SK-N-SH (cell line): Measurements from ENCODE around the gene NOTO. TPM values are rescaled to one million over a fixed set of nuclear protein-coding genes. Genes with fewer than 3 reads are reported as not detected.

Experiments used
- CTCF ChIA-PET: fragments of 300-600, 350-600 bp; formaldehyde crosslinking; extraction: SDS; loops from one replicate; lab custom pipeline; 2021; lab: Yijun Ruan, JAX
- POLR2A ChIA-PET: fragments of 350-600 bp; sonication (Branson Sonifier 250); formaldehyde crosslinking; extraction: SDS; loops from one replicate; lab custom pipeline; 2020; ENCODE audit warnings: antibody characterized with exemption, inconsistent platforms; lab: Yijun Ruan, JAX
- DNase-seq: peaks from one replicate; pipeline ENCODE4 v3.0.0; 2012
- H2AFZ ChIP-seq: fragments of 200-600 bp; sonication (generic); 2 replicates; pipeline ENCODE4 v1.8.1; 2016; ENCODE audit warnings: antibody characterized with exemption, mild to moderate bottlenecking, low read depth
- H3F3A ChIP-seq: fragments of 200-600 bp; sonication (generic); replicated peaks from 2 replicates; pipeline ENCODE3; 2016; ENCODE audit warnings: antibody characterized with exemption, mild to moderate bottlenecking; ENCODE audit not compliant: insufficient read depth
- H3K27ac ChIP-seq, 2 experiments: fragments of 200-500 bp in 1 of 2; fragments of 200-600 bp in 1 of 2; sonication (Bioruptor generic) in 1 of 2; sonication (generic), shearing (Covaris generic) in 1 of 2; 2 replicates each; pipeline versions ENCODE4 v1.5.1 to v1.6.1; 2014 to 2016; ENCODE audit warnings: low read depth in 2 of 2, inconsistent platforms in 1 of 2, low read length in 1 of 2, mild to moderate bottlenecking in 1 of 2, mixed read lengths in 1 of 2
- H3K27me3 ChIP-seq: fragments of 200-600 bp; sonication (generic), shearing (Covaris generic); 2 replicates; pipeline ENCODE4 v1.6.1; 2016; ENCODE audit warnings: mixed run types; ENCODE audit not compliant: insufficient read depth
- H3K36me3 ChIP-seq, 2 experiments: fragments of 200-500 bp in 1 of 2; fragments of 200-600 bp in 1 of 2; sonication (Bioruptor generic) in 1 of 2; sonication (generic) in 1 of 2; replicated peaks in 1 of 2; 2 replicates each; pipeline versions ENCODE3 to v1.5.1; 2014 to 2016; ENCODE audit warnings: low read length in 1 of 2, mild to moderate bottlenecking in 1 of 2; ENCODE audit not compliant: insufficient read depth in 2 of 2, control insufficient read depth in 1 of 2
- H3K4me1 ChIP-seq, 2 experiments: fragments of 200-500 bp in 1 of 2; fragments of 200-600 bp in 1 of 2; sonication (Bioruptor generic) in 1 of 2; sonication (generic), shearing (Covaris generic) in 1 of 2; 2 replicates each; pipeline versions ENCODE4 v1.5.1 to v1.6.1; 2014 to 2016; ENCODE audit warnings: low read depth in 1 of 2, low read length in 1 of 2, mixed run types in 1 of 2; ENCODE audit not compliant: insufficient read depth in 2 of 2, control insufficient read depth in 1 of 2
- H3K4me2 ChIP-seq: fragments of 200-600 bp; sonication (generic), shearing (Covaris generic); 2 replicates; pipeline ENCODE4 v1.6.1; 2017; ENCODE audit warnings: mixed run types
- H3K4me3 ChIP-seq, 2 experiments: fragments of 200-500 bp in 1 of 2; fragments of 200-600 bp in 1 of 2; sonication (Bioruptor generic) in 1 of 2; sonication (generic), shearing (Covaris generic) in 1 of 2; 2 replicates each; pipeline versions ENCODE4 v1.5.1 to v1.8.1; 2014 to 2016; ENCODE audit warnings: low read depth in 2 of 2, inconsistent platforms in 1 of 2, low read length in 1 of 2, mild to moderate bottlenecking in 1 of 2, mixed read lengths in 1 of 2, moderate library complexity in 1 of 2
- H3K79me2 ChIP-seq: fragments of 200-600 bp; sonication (generic); 2 replicates; pipeline ENCODE4 v1.8.1; 2017; ENCODE audit warnings: mild to moderate bottlenecking; ENCODE audit not compliant: insufficient read depth
- H3K9ac ChIP-seq: fragments of 200-600 bp; sonication (generic); 2 replicates; pipeline ENCODE4 v1.6.1; 2017; ENCODE audit warnings: mixed run types
- H3K9me2 ChIP-seq: fragments of 200-600 bp; sonication (generic); 2 replicates; pipeline ENCODE4 v1.6.1; 2017; ENCODE audit warnings: mixed run types
- H3K9me3 ChIP-seq: fragments of 200-600 bp; sonication (generic); 2 replicates; pipeline ENCODE4 v1.6.1; 2017; ENCODE audit warnings: mixed run types, mild to moderate bottlenecking, moderate library complexity
- H4K20me1 ChIP-seq: fragments of 200-600 bp; sonication (generic); 2 replicates; pipeline ENCODE4 v1.6.1; 2017; ENCODE audit warnings: mild to moderate bottlenecking, mixed run types; ENCODE audit not compliant: insufficient read depth
- CHD2 ChIP-seq: fragments of 150-350 bp; IDR thresholded peaks from 2 replicates; pipeline ENCODE4 v1.6.1; 2018; ENCODE audit warnings: low read length; ENCODE audit not compliant: partially characterized antibody
- CTCF ChIP-seq: fragments of 200-600 bp; sonication (generic); IDR thresholded peaks from 2 replicates; pipeline ENCODE4 v1.6.1; 2017; ENCODE audit warnings: antibody characterized with exemption, mild to moderate bottlenecking, moderate library complexity
- ELF1 ChIP-seq: IDR thresholded peaks from 2 replicates; pipeline ENCODE4 v1.4.0; 2012
- EP300 ChIP-seq, 2 experiments: IDR thresholded peaks; 2 replicates each; pipeline versions ENCODE4 v1.4.0 to v1.6.1; 2012; ENCODE audit warnings: borderline replicate concordance in 1 of 2, low read depth in 1 of 2, low read length in 1 of 2
- FOXJ3 ChIP-seq: sonication (generic); formaldehyde crosslinking; IDR thresholded peaks from 2 replicates; pipeline ENCODE4 v1.5.1; 2020; ENCODE audit warnings: mild to moderate bottlenecking, missing genetic modification reagents
- GATA2 ChIP-seq: sonication (generic); formaldehyde crosslinking; IDR thresholded peaks from 2 replicates; pipeline ENCODE4 v1.5.0; 2020; ENCODE audit warnings: mild to moderate bottlenecking, missing genetic modification reagents
- IRF3 ChIP-seq: fragments of 150-350 bp; IDR thresholded peaks from 2 replicates; pipeline ENCODE4 v1.6.1; 2016; ENCODE audit warnings: mild to moderate bottlenecking, low read depth, low read length
- JUND ChIP-seq: IDR thresholded peaks from 2 replicates; pipeline ENCODE4 v1.4.0; 2012
- MEF2A ChIP-seq: IDR thresholded peaks from 2 replicates; pipeline ENCODE4 v1.4.0; 2012; ENCODE audit warnings: low read depth, borderline replicate concordance
- MXI1 ChIP-seq: IDR thresholded peaks from 2 replicates; pipeline ENCODE4 v1.6.1; 2012; ENCODE audit warnings: mild to moderate bottlenecking, low read depth, low read length, improper control_type of control experiment
- POLR2AphosphoS5 ChIP-seq: IDR thresholded peaks from 2 replicates; pipeline ENCODE4 v1.6.1; 2012; ENCODE audit warnings: low read depth, low read length
- RCOR1 ChIP-seq: fragments of 150-350 bp; IDR thresholded peaks from 2 replicates; pipeline ENCODE4 v1.6.1; 2017; ENCODE audit warnings: antibody characterized with exemption, low read length
- RFX5 ChIP-seq: IDR thresholded peaks from 2 replicates; pipeline ENCODE4 v1.6.1; 2012; ENCODE audit warnings: mild to moderate bottlenecking, improper control_type of control experiment, low read length
- TEAD4 ChIP-seq: IDR thresholded peaks from 2 replicates; pipeline ENCODE4 v1.4.0; 2012; ENCODE audit warnings: mild to moderate bottlenecking, borderline replicate concordance; ENCODE audit not compliant: insufficient read depth
- WGBS: methylation state at CpG from one replicate; pipeline ENCODE4 v1.1.6; 2017; ENCODE audit warnings: low lambda C conversion rate; 5-methylcytosine and 5-hydroxymethylcytosine counted together
- polyA plus RNA-seq, 3 experiments: library from polyadenylated mRNA; depleted of rRNA; stranded (reverse); fragments of >200 nt; gene quantifications; 2 replicates each; pipeline ENCODE4 v1.2.3, GENCODE V29; 2012

The NOTO gene
- polyA plus RNA-seq, 1 of the 3 experiments (the other 2 are of a cell fraction) = not detected

GRCh38 chr2:73253901-73254300, 51.5 kb downstream of the NOTO start:
- WGBS = 100% methylated on average over 2 of the region's 3 CpGs
- Histone ChIP-seq H3K4me2 (no peak overlapping the region), H3K79me2 (no peaks in the 10 kb centered on the region), H3K4me1 (peaks cover 0 to 3% of the 10 kb centered on the region in 2 experiments; a peak in 1 of 4 replicates), H3K9me2 (no peaks in the 10 kb centered on the region), H3K27me3 (no peaks in the 10 kb centered on the region), H3K36me3 (peaks cover 25 to 53% of the 10 kb centered on the region in 2 experiments), H2AFZ (no peak overlapping the region), H3F3A (no peaks in the 10 kb centered on the region), H3K9me3 (no peaks in the 10 kb centered on the region), H3K9ac (no peak overlapping the region), H3K27ac (no peak overlapping the region), H4K20me1 (0 out of 2 replicates have a peak, but pooled peaks cover 3% of the 10 kb centered on the region)
- no peak for DNase-seq
- CTCF ChIA-PET = interaction anchor here (1.6 to 1.7 kb wide), 2 partner anchors 11 to 77 kb away, joined by 3 to 5 read pairs; no protein-coding TSS in a partner anchor
- POLR2A ChIA-PET = no interaction called here
- no peak for TF ChIP-seq RFX5
- no peak for TF ChIP-seq JUND
- TF ChIP-seq MXI1 = no peak
- TF ChIP-seq RCOR1 = no peak
- no peak for TF ChIP-seq FOXJ3
- no peak for TF ChIP-seq POLR2AphosphoS5
- TF ChIP-seq EP300 (IDR thresholded peaks at IDR 0.05; ENCODE audit: borderline replicate concordance in 1 of 2, low read depth in 1 of 2, low read length in 1 of 2) = no peak
- TF ChIP-seq TEAD4 = no peak
- no peak for TF ChIP-seq CHD2
- no peak for TF ChIP-seq MEF2A
- TF ChIP-seq CTCF = no peak
- TF ChIP-seq IRF3 = no peak
- TF ChIP-seq, all 33 proteins: peak for 0
- no peak overlapping the region for H3K4me3 ChIP-seq

GRCh38 chr2:73254343-73255006, 52.1 kb downstream of the NOTO start:
- Histone ChIP-seq H3K79me2 (no peaks in the 10 kb centered on the region), H3K4me2 (no peak overlapping the region), H2AFZ (no peak overlapping the region), H3K27ac (no peak overlapping the region), H3K9me2 (no peaks in the 10 kb centered on the region), H3K9ac (no peak overlapping the region), H3K36me3 (peaks cover 20 to 47% of the 10 kb centered on the region in 2 experiments), H3K4me3 (no peak overlapping the region), H3K27me3 (no peaks in the 10 kb centered on the region), H4K20me1 (0 out of 2 replicates have a peak, but pooled peaks cover 3% of the 10 kb centered on the region), H3F3A (no peaks in the 10 kb centered on the region), H3K9me3 (no peaks in the 10 kb centered on the region), H3K4me1 (peaks cover 0 to 3% of the 10 kb centered on the region in 2 experiments; a peak in 1 of 4 replicates)
- no peak for DNase-seq
- no peak for TF ChIP-seq FOXJ3
- TF ChIP-seq MEF2A = no peak
- no peak for TF ChIP-seq ELF1
- TF ChIP-seq GATA2 (CRISPR knock-in tag) = no peak
- no peak for TF ChIP-seq TEAD4
- WGBS = 97% methylated on average over 6 of the region's 7 CpGs
- ChIA-PET CTCF (interaction anchor here (1.3 to 1.7 kb wide), 3 partner anchors 11 to 77 kb away, joined by 3 to 5 read pairs (median 3); no protein-coding TSS in a partner anchor), POLR2A (interaction anchor here (1.9 kb wide), 1 partner anchor 10 kb away, joined by 6 read pairs; no protein-coding TSS in a partner anchor)
